Activated CD8-positive, alpha-beta T cell treated with anti-CD3 and anti-CD28 coated beads, Interleukin-2, amount 10 ng/mL, durations not matched to agents 7 days and 5 days (primary cell): ENCODE results near the gene NLRP6. TPM values are rescaled to one million over a fixed set of nuclear protein-coding genes. Genes with fewer than 3 reads are reported as not detected.
A peak's percentile ranks its signal among the peaks of the same experiment; 100 is the strongest.

ENCODE experiments used
- ATAC-seq: fragments of 150-1000 bp; cut with Tn5 transposase; one replicate; pipeline ENCODE4 v1.10.0; 2021; ENCODE audit warnings: moderate library complexity
- CTCF ChIA-PET: fragments of 350-600 bp; sonication (Branson Sonifier 250); formaldehyde crosslinking; loops from one replicate; lab custom pipeline; 2021; ENCODE audit warnings: antibody characterized with exemption; lab: Charles Lee
- POLR2A ChIA-PET: fragments of 350-600 bp; sonication (Branson Sonifier 250); formaldehyde crosslinking; loops from one replicate; lab custom pipeline; 2021; ENCODE audit warnings: antibody characterized with exemption; lab: Charles Lee
- DNase-seq: peaks from one replicate; pipeline ENCODE4 v3.0.0-alpha.2; 2020
- H3K27ac Mint-ChIP-seq: one replicate; pipeline ENCODE4 v1.8.0; 2021; ENCODE audit warnings: mild to moderate bottlenecking, mixed read lengths
- H3K27me3 Mint-ChIP-seq: one replicate; pipeline ENCODE4 v1.8.0; 2021; ENCODE audit warnings: low read depth, mixed read lengths
- H3K36me3 Mint-ChIP-seq: one replicate; pipeline ENCODE4 v1.8.0; 2021; ENCODE audit warnings: low read depth, mixed read lengths
- H3K4me1 Mint-ChIP-seq: one replicate; pipeline ENCODE4 v1.8.0; 2021; ENCODE audit warnings: low read depth, mixed read lengths
- H3K4me3 Mint-ChIP-seq: one replicate; pipeline ENCODE4 v1.8.0; 2021; ENCODE audit warnings: mild to moderate bottlenecking, mixed read lengths
- H3K9me3 Mint-ChIP-seq: one replicate; pipeline ENCODE4 v1.8.0; 2022; ENCODE audit warnings: mixed read lengths; ENCODE audit not compliant: insufficient read depth
- total RNA-seq, 2 experiments: library from RNA; stranded (reverse); gene quantifications; one replicate each; pipeline ENCODE4 v1.2.3, GENCODE V29; 2021

Gene NLRP6
- total RNA-seq, 2 experiments from 2014 or later: 29.7 to 30.8 TPM

GRCh38 chr11:289398-289711 lies 11.1 kb downstream of the NLRP6 start:
- Mint-ChIP-seq H3K27ac (peak overlapping the region; percentile 93), H3K9me3 (no peaks in the 10 kb centered on the region), H3K36me3 (peaks cover 71% of the 10 kb centered on the region), H3K4me3 (peak overlapping the region; percentile 88), H3K4me1 (peaks cover 66% of the 10 kb centered on the region), H3K27me3 (peaks cover 2% of the 10 kb centered on the region)
- DNase-seq (peak; percentile 65), ATAC-seq (peak; percentile 0)
- ChIA-PET POLR2A (interaction anchor here (0.6 to 10.0 kb wide), 12 partner anchors 9 to 72 kb away, joined by 3 to 97 read pairs (median 27); partner anchors contain the start of genes IFITM1, IFITM2, IFITM5 and NLRP6), CTCF (interaction anchor here (1.0 to 7.1 kb wide), 5 partner anchors 16 to 39 kb away, joined by 3 to 76 read pairs (median 5); no protein-coding TSS in a partner anchor)

DNA sequence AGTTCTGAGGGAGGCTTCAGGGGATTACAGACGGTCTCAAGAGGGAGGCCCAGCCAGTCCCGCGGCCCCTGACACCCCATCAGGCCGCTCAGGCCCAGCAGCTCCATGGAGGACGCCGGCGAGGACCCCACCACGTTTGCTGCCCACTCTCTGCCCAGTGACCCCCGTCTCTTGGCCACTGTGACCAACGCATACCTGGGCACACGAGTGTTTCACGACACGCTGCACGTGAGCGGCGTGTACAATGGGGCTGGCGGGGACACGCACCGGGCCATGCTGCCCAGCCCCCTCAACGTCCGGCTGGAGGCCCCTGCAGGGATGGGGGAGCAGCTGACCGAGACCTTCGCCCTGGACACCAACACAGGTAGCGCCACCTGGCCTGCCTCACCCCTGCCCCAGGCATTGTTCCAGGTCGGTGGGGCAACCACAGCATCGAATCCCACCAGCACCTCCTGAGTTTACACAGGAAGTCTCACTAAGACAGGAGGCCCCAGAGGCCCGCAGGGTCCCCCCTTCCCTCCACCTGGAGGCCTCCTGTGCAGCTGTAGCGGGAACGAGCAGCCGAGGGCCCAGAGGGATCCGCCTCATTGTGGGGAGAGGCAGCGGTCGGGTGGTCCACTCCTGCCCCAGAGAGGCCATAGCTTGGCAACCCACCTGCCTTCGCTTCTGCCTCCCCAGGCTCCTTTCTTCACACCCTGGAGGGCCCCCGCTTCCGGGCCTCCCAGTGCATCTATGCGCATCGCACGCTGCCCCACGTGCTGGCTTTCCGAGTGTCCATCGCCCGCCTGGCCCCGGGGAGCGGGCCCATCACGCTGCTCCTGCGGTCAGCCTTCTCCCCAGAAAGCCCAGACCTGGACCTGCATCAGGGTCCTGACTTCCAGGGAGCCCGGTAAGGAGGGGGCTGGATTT lies 11.8 kb downstream of the NLRP6 start:
- Mint-ChIP-seq H3K9me3 (no peaks in the 10 kb centered on the region), H3K27ac (peak overlapping the region; percentile 93), H3K4me3 (peak overlapping the region; percentile 88), H3K27me3 (peaks cover 2% of the 10 kb centered on the region), H3K36me3 (peaks cover 73% of the 10 kb centered on the region), H3K4me1 (peaks cover 71% of the 10 kb centered on the region)
- DNase-seq: peak; percentile 54
- CTCF ChIA-PET: interaction anchor here (0.8 to 7.1 kb wide), 7 partner anchors 16 to 75 kb away, joined by 3 to 76 read pairs (median 3); no protein-coding TSS in a partner anchor
- POLR2A ChIA-PET: interaction anchor here (0.6 to 10.0 kb wide), 12 partner anchors 9 to 72 kb away, joined by 3 to 97 read pairs (median 27); partner anchors contain the start of genes IFITM1, IFITM2, IFITM5 and NLRP6
- ATAC-seq: peak; percentile 5

- no peak for ATAC-seq
- Mint-ChIP-seq H3K27ac (peak overlapping the region; percentile 93), H3K9me3 (no peaks in the 10 kb centered on the region), H3K4me1 (peaks cover 71% of the 10 kb centered on the region), H3K27me3 (peaks cover 2% of the 10 kb centered on the region), H3K36me3 (peaks cover 73% of the 10 kb centered on the region), H3K4me3 (peak overlapping the region; percentile 88)
- ChIA-PET POLR2A (interaction anchor here (0.6 to 10.0 kb wide), 8 partner anchors 9 to 64 kb away, joined by 3 to 97 read pairs (median 38); partner anchors contain the start of genes IFITM1, IFITM2, IFITM5 and NLRP6), CTCF (interaction anchor here (0.8 to 7.1 kb wide), 5 partner anchors 15 to 74 kb away, joined by 3 to 76 read pairs (median 5); no protein-coding TSS in a partner anchor)
- peak; percentile 28 for DNase-seq
These were observed 12.5 kb downstream of the NLRP6 start for GRCh38 chr11:290621-291231.

DNA sequence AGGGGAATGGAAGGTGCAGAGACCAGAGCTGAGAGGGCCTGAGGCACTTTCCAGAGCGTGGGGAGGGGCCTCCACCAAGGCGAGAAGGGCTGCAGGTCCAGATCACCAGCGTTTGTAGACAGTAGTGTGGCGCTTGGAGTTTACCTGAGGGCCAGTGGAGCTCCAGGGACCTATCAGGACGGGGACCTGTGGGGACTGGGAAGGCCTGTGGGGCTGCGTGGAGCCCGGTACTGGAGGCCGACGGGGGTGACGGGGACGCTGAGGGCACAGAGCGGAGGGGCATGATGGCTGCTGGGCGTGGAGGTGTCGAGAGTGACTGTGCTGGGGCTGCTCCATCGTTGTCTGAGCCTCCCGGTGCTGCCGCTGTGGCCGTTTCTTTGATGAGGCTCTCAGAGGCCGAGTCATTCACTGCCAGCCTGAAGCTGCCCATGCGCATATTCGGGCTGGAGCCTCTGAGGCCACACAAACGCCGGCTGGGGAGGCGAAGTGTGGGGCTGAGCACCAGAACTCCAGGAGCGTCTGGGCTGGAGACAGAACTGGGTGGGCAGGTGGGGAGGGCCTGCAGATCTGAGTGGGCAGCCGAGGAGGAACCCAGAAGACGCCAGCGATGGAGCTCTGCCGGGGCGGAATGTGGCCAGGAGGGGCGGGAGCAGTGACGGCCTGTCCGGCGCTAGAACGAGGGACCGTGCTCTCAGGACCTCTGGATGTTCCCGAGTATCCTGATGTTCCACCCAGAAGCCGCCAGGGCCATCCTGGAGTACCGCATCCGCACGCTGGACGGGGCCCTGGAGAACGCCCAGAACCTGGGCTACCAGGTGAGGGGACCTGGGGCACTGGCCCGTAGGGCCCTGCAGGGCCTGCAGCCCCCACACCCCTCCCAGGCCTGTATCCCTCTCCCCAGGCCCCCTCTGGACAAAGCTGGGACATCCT lies 13.3 kb downstream of the NLRP6 start:
- H3K36me3 Mint-ChIP-seq: peaks cover 75% of the 10 kb centered on the region
- peak overlapping the region; percentile 88 for H3K4me3 Mint-ChIP-seq
- DNase-seq (no peak), ATAC-seq (no peak)
- POLR2A ChIA-PET: interaction anchor here (1.5 to 10.0 kb wide), 7 partner anchors 8 to 41 kb away, joined by 5 to 97 read pairs (median 41); partner anchors contain the start of genes IFITM1, IFITM5 and NLRP6
- CTCF ChIA-PET: interaction anchor here (1.0 to 7.1 kb wide), 2 partner anchors 18 to 42 kb away, joined by 3 to 76 read pairs; no protein-coding TSS in a partner anchor
- peaks cover 2% of the 10 kb centered on the region for H3K27me3 Mint-ChIP-seq
- H3K4me1 Mint-ChIP-seq: peaks cover 70% of the 10 kb centered on the region
- H3K27ac Mint-ChIP-seq: peak overlapping the region; percentile 93
- no peaks in the 10 kb centered on the region for H3K9me3 Mint-ChIP-seq

- H3K36me3 Mint-ChIP-seq: peaks cover 77% of the 10 kb centered on the region
- no peaks in the 10 kb centered on the region for H3K9me3 Mint-ChIP-seq
- peak overlapping the region; percentile 88 for H3K4me3 Mint-ChIP-seq
- ChIA-PET POLR2A (interaction anchor here (1.0 to 10.0 kb wide), 5 partner anchors 7 to 42 kb away, joined by 3 to 97 read pairs (median 41); partner anchors contain the start of genes IFITM5 and NLRP6), CTCF (interaction anchor here (7.1 kb wide), 1 partner anchor 43 kb away, joined by 76 read pairs; no protein-coding TSS in a partner anchor)
- peak overlapping the region; percentile 77 for H3K27ac Mint-ChIP-seq
- DNase-seq: no peak
- ATAC-seq: no peak
- H3K27me3 Mint-ChIP-seq: no peaks in the 10 kb centered on the region
- H3K4me1 Mint-ChIP-seq: peaks cover 72% of the 10 kb centered on the region
These were observed 14.3 kb downstream of the NLRP6 start for GRCh38 chr11:292211-293121.

GRCh38 chr11:293271-293851 lies 15.2 kb downstream of the NLRP6 start:
- ChIA-PET CTCF (interaction anchor here (1.0 to 2.3 kb wide), 2 partner anchors 11 to 43 kb away, joined by 3 to 11 read pairs; no protein-coding TSS in a partner anchor), POLR2A (interaction anchor here (1.0 to 10.0 kb wide), 3 partner anchors 13 to 23 kb away, joined by 3 to 97 read pairs (median 41); partner anchors contain the start of gene NLRP6)
- Mint-ChIP-seq H3K4me1 (peaks cover 75% of the 10 kb centered on the region), H3K27me3 (no peaks in the 10 kb centered on the region), H3K27ac (no peak overlapping the region), H3K9me3 (no peaks in the 10 kb centered on the region), H3K4me3 (peak overlapping the region; percentile 88), H3K36me3 (peaks cover 69% of the 10 kb centered on the region)
- ATAC-seq (no peak), DNase-seq (no peak)

DNA sequence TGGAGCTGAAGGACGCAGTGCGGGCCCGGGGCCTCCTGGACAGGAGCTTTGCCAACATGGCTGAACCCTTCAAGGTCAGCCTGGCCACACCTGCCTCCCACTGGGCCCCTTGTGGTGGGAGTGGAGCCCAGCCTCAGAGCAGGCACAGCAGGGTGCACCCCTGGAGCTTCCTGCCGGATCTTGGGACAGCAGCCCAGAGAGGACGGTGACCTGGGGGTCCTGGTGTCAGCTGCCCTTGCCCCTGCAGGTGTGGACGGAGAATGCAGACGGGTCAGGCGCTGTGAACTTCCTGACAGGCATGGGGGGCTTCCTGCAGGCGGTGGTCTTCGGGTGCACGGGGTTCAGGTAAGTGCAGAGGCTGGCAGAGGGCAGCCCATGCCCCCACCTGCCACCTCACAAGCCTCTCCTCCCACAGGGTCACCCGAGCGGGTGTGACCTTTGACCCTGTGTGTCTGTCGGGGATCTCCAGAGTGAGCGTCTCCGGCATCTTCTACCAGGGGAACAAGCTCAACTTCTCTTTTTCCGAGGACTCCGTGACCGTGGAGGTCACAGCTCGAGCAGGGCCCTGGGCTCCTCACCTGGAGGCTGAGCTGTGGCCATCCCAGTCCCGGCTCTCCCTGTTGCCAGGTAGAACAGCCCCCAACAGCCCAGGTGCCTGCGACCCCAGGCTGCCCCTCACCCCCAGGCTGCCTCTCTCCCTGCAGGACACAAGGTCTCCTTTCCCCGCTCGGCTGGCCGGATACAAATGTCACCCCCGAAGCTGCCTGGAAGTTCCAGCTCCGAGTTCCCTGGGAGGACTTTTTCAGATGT lies 15.8 kb downstream of the NLRP6 start:
- POLR2A ChIA-PET: interaction anchor here (0.7 to 10.0 kb wide), 4 partner anchors 14 to 26 kb away, joined by 3 to 97 read pairs (median 22); partner anchors contain the start of gene NLRP6
- no peaks in the 10 kb centered on the region for H3K27me3 Mint-ChIP-seq
- peak overlapping the region; percentile 81 for H3K27ac Mint-ChIP-seq

GRCh38 chr11:294780-295179 lies 16.6 kb downstream of the NLRP6 start:
- Mint-ChIP-seq H3K4me3 (peak overlapping the region; percentile 65), H3K27me3 (no peaks in the 10 kb centered on the region), H3K36me3 (peaks cover 64% of the 10 kb centered on the region), H3K4me1 (peaks cover 83% of the 10 kb centered on the region), H3K27ac (peak overlapping the region; percentile 81), H3K9me3 (no peaks in the 10 kb centered on the region)
- POLR2A ChIA-PET: interaction anchor here (0.7 to 10.0 kb wide), 4 partner anchors 14 to 35 kb away, joined by 3 to 97 read pairs (median 22); partner anchors contain the start of gene NLRP6
- ATAC-seq (no peak), DNase-seq (no peak)
- CTCF ChIA-PET: interaction anchor here (0.9 to 2.3 kb wide), 3 partner anchors 11 to 154 kb away, joined by 3 to 11 read pairs (median 4); no protein-coding TSS in a partner anchor

More for the DNA sequence above, 15.8 kb downstream of the NLRP6 start:
- Mint-ChIP-seq H3K9me3 (no peaks in the 10 kb centered on the region), H3K4me1 (peaks cover 82% of the 10 kb centered on the region), H3K4me3 (peak overlapping the region; percentile 88), H3K36me3 (peaks cover 69% of the 10 kb centered on the region)
- ATAC-seq (no peak), DNase-seq (no peak)
- CTCF ChIA-PET: interaction anchor here (0.9 to 2.3 kb wide), 4 partner anchors 11 to 155 kb away, joined by 3 to 11 read pairs (median 4); no protein-coding TSS in a partner anchor
